Kasumi-1 (cell line): Measurements from ENCODE around the gene CFAP46.

Experiments
- DNase-seq, 2 experiments: peaks; one replicate each; lab custom pipeline; 2025; lab: John Stamatoyannopoulos, UW

CFAP46 gene

DNA sequence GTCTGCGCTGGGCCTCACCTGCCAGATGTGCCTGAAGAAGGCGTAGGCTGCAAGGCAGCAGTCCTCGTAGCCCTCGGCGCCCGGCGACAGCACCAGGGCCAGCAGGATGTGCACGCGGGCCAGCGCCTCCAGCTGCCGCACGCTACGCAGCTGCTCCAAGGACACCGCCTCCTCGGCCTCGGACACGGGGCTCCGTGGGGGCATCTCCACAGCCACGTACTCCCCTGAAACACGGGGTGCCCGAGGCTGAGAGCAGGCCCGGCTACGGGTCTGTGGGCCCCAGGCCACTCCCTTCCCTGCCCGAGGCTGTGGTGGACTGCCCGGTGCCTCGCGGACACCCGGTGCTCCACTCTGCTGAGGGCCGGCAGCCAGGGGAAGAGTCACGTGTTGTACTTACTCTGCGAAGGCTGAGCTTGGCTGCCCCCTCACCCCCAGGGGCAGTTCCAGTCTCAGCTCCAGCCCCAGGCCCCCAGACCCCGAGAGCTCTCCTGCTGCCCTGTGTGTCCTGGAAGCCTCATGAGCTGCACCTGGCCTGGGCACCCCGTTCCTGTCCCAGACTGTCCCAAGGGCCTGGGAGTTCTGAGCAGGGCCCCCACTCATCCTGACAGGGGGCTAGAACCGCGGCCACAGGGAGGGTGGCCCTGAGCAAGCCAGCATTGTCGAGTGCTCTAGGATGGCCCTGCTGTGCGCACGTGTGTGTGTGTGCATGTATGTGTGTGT, 62.8 kb downstream of the CFAP46 start:
- no peak for DNase-seq

- no peak for DNase-seq
Measured at GRCh38 chr10:132878730-132879407, 63.5 kb downstream of the CFAP46 start.

DNA sequence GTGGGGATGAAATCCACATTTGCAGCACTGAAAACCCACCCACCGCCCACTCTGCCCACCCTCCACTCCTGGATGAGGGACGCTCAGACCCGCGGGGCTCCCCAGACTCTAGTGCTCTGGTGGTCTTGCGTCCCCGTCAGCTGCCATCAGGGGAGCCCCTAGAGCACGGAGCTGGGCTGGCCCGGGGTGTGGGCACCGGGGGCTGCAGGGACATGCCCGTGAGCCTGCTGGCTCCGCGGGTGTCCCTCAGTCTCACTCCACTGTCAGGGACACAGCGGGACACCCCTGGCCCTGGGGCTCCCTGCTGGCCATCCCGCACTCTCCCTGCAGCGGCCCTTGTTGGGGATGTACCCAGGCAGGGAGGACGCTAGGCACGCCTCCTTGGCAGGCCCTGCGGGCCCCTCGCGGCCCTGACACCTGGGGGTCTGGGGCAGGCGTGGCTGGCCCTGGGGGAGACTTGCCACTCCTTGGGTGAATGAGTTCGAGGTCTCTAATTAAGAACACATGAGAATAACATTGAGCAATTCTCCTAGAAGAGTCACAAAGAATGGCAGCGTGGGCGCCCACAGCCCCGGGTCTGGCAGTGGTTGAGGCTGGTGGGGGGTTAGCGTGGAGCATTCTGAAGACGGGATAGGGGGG, 64.2 kb downstream of the CFAP46 start:
- no peak for DNase-seq

GRCh38 chr10:132877473-132877872, 64.9 kb downstream of the CFAP46 start:
- DNase-seq = no peak

DNA sequence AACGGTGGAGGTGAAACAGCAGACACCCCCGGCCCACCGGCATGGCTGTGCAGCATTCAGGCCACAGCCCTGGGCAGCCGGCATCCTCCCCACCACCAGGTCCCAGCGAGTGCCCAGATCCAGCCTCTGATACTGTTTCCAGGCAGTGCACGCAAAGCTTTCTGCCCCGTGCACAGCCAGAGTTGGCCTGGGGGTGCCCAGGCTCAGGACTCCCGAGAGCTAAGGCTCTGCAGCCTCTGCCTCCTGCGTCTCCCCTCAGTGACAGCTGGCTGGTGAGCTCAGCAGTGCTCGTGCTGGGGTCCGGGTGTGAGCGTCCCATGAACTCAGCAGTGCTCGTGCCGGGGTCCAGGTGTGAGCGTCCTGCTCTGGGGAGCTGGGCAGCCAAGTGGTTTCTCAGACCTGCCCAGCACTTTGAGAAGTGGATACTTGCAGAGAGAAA, 65.4 kb downstream of the CFAP46 start:
- DNase-seq = no peak

DNA sequence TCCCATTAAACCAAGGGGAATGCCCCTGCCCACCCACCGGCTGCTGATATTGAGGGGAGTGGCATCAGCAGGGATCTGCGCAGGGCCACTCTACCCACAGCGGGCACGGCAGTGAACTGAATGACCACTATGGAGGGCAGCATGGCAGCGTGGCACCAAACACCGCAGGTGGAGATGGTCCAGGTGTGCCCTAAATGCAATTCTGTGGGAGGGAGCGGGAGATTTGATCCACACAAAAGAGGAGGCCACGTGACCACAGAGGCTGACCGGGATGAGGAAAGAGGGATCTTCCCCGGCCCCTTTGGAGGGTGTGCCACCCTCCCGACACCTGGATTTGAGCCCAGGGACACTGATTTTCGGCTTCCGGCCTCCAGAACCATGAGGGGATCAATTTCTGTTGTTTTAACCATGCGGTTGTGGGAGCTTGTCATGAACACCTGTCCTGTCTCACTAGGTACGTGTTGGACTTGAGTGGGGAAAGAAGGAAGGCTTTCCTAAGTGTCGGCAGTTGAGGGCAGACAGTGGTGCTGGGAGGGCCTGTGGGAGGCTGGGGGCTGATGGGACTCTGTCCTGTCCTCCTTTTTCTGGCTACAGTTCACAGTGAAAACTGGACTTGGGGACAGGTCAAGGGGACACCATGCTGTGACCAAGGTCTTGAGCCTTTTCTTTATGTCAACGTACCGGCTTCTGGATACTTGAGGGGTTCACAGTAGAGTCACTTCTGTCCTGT, 66.1 kb downstream of the CFAP46 start:
- DNase-seq = no peak

GRCh38 chr10:132875435-132875834, 66.9 kb downstream of the CFAP46 start:
- no peak for DNase-seq

DNA sequence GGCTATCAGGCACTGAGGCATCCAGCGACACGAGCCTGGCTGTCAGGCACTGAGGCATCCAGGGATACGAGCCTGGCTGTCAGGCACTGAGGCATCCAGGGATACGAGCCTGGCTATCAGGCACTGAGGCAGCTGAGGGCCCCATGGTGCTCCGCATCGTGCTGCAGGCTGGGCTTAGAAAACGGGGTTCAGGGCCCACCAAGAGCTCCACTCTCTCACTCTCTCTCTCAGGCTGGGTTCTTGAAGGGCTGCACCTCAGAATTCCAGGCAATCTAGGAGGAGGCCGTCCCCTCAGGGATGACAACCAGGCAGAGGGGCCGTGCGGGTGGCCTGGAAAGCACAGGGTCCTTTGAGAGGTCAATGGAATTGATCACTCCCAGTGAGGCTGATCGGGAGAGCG, 69.0 kb downstream of the CFAP46 start:
- DNase-seq = no peak

GRCh38 chr10:132872658-132873057, 69.7 kb downstream of the CFAP46 start:
- no peak for DNase-seq

DNA sequence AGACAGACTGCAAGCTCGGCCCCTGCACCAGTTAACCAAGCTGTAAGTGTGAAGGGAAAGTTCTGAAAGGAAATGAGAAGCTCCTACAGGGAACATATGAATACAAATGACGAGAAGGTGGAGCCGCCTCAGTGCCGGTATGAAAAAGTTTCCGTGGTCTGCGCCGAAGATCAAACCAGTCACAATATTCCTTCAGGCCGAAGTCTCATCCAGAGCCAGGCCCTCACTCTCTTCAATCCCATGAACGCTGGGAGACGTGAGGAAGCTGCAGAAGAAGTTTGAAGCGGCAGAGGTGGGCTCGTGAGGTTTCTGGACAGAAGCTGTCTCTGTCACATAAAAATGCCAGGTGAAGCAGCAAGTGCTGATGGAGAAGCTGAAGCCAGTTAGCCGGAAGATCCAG, 71.9 kb downstream of the CFAP46 start:
- DNase-seq = no peak

GRCh38 chr10:132869621-132870020, 72.7 kb downstream of the CFAP46 start:
- DNase-seq = no peak

- DNase-seq = no peak
Measured at GRCh38 chr10:132868995-132869394, 73.4 kb downstream of the CFAP46 start.

DNA sequence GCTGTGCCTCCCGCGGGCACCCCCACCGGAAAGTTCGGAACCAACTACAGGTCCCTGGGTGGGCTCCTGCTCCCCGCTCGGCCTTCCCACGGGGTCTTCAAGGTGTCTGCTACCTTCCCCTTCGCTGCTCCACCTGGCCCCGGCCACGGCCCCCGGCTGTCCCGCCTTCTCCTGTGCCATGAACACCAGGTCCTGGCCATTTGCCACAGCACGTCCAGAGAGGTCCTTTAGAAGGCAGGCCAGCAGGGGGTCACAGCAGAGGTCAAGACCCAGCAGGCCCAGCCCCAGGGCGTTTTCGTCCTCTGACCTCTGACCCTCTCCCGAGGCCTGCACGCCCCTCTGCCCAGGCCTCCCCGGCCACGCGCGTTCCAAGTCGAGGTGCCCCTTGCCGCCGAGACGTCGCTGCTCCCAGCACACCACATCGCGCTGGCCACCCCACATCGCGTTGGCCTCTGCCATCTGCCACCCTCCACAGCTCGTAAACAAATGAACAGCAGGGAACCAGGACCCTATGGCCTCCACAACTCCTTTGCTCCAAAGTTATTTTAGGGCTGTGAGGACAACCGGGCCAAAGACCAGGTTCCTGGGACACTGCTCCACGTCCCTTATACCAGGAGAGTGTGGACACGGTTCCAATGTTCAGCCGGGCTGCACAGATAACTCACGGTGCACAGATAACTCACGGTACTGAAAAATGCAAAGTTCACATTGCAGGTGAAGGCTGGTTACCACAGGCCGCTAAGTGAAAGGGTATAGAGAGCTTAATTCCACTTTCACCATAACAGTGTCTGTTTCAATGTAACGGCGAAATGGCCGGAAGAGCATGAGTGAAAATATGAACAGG, 74.3 kb downstream of the CFAP46 start:
- DNase-seq = no peak

- no peak for DNase-seq
Measured at GRCh38 chr10:132866601-132867381, 75.6 kb downstream of the CFAP46 start.

DNA sequence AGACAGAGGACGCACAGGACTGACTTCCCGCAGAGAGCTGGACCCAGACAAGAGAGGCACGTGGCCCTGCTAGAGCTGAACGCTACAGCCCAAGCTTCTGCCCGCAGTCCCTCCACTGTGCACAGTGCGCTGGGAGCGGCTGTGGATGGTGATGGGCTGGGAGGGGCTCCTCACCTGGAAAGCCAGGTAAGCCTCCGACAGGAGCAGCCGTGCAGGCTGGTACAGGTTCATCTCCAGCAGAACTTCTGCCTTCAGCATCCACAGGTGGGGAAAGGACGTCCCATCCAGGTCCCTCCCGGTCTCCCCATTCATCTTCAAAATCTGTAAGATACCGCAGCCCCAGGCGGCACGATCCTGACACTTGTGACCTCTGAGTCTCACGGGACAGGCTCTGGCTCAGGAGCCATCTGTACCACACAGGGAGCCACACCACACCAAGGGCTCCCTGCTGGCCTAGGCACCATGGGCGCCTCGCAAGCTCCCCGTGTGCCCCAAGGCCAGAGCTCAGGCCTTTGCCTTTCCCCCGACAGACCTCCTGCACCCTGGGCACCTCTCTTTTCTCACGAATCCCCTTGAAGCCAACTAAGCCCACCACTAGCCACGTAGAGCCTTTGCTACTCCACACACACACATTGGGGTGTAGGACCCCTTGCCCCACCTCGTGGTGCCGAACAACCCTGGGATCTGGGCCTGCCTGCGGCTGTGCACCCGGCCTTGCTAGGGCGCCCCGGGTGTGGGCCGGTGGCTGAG, 76.3 kb downstream of the CFAP46 start:
- no peak for DNase-seq

DNA sequence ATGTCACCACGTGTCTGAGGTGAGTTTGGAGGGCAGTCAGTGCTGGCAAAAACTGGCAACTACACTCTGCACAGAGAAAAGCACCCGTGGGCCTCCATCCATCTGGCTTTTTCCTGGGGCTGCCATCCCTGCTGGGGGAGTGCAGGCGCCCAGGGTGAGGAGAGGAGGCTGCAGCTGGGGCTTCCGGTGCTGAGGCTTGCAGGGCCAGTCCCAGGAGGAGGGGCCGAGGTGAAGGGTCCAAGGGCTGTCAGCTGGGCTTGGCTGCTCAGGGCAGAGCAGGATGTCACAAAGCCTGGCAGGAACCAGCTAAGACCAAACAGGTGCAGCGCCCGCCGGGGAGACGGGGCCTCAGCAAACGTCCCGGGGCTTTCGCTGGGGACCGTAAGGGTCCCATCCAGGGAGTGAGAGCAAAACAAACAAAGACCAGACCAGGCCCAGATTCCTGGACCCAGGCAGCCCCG, 77.2 kb downstream of the CFAP46 start:
- no peak for DNase-seq

GRCh38 chr10:132862485-132863420, 79.6 kb downstream of the CFAP46 start:
- peak; percentile 33 to 50 for DNase-seq

GRCh38 chr10:132861884-132862461, 80.4 kb downstream of the CFAP46 start:
- DNase-seq = no peak
